ENCODE data around the gene BIRC5.

Gene BIRC5

GRCh38 chr17:78223765-78224164, 9.7 kb downstream of the BIRC5 start:
- no peak for DNase-seq (ENCODE audit: low spot score)
- in situ Hi-C loops (cut with MboI; ENCODE audit: low pct_unique_long_range_greater_than_20kb, low sequenced_read_pairs, unreplicated experiment) = no loop called here
- no peak for TF ChIP-seq CTCF (IDR thresholded peaks at IDR 0.05; ENCODE audit: extremely low read depth, insufficient read depth, missing control alignments)

- TF ChIP-seq CTCF (IDR thresholded peaks at IDR 0.05; ENCODE audit: extremely low read depth, insufficient read depth, missing control alignments) = no peak
- in situ Hi-C loops (cut with MboI; ENCODE audit: low pct_unique_long_range_greater_than_20kb, low sequenced_read_pairs, unreplicated experiment) = no loop called here
- no peak for DNase-seq (ENCODE audit: low spot score)
Observed at GRCh38 chr17:78224231-78225087, 10.4 kb downstream of the BIRC5 start.

- in situ Hi-C loops (cut with MboI; ENCODE audit: low pct_unique_long_range_greater_than_20kb, low sequenced_read_pairs, unreplicated experiment) = no loop called here
- no peak for DNase-seq (ENCODE audit: low spot score)
- TF ChIP-seq CTCF (IDR thresholded peaks at IDR 0.05; ENCODE audit: extremely low read depth, insufficient read depth, missing control alignments) = no peak
Observed at GRCh38 chr17:78225088-78225865, 11.2 kb downstream of the BIRC5 start.

GRCh38 chr17:78226055-78226758, 12.2 kb downstream of the BIRC5 start:
- in situ Hi-C loops (cut with MboI; ENCODE audit: low pct_unique_long_range_greater_than_20kb, low sequenced_read_pairs, unreplicated experiment) = no loop called here
- DNase-seq (ENCODE audit: low spot score) = no peak
- TF ChIP-seq CTCF (IDR thresholded peaks at IDR 0.05; ENCODE audit: extremely low read depth, insufficient read depth, missing control alignments) = no peak

GRCh38 chr17:78226759-78227454, 12.9 kb downstream of the BIRC5 start:
- in situ Hi-C loops (cut with MboI; ENCODE audit: low pct_unique_long_range_greater_than_20kb, low sequenced_read_pairs, unreplicated experiment) = no loop called here
- no peak for DNase-seq (ENCODE audit: low spot score)
- no peak for TF ChIP-seq CTCF (IDR thresholded peaks at IDR 0.05; ENCODE audit: extremely low read depth, insufficient read depth, missing control alignments)

GRCh38 chr17:78227455-78227916, 13.4 kb downstream of the BIRC5 start:
- no peak for TF ChIP-seq CTCF (IDR thresholded peaks at IDR 0.05; ENCODE audit: extremely low read depth, insufficient read depth, missing control alignments)
- no peak for DNase-seq (ENCODE audit: low spot score)
- in situ Hi-C loops (cut with MboI; ENCODE audit: low pct_unique_long_range_greater_than_20kb, low sequenced_read_pairs, unreplicated experiment) = no loop called here

Measured in GM13977 (cell line).